Activated CD4-positive, alpha-beta T cell treated with anti-CD3 and anti-CD28 coated beads for 4 hours (primary cell): ENCODE measurements around the gene AFF3.
"Not testable (repeated sequence)": the region's sequence is repeated elsewhere in the genome, so short reads cannot be mapped to it uniquely, and the experiment has no call there.

Experiments used
- DNase-seq, 2 donors: peaks; one replicate each; pipeline ENCODE4 v3.0.0-alpha.2; 2020

Gene AFF3

GRCh38 chr2:99957332-99958133 lies 184.9 kb downstream of the AFF3 start:
- no peak for DNase-seq

GRCh38 chr2:99956232-99957030 lies 186.0 kb downstream of the AFF3 start:
- DNase-seq = no peak

GRCh38 chr2:99953750-99954149 lies 188.6 kb downstream of the AFF3 start:
- DNase-seq = no peak

GRCh38 chr2:99949963-99950362 lies 192.4 kb downstream of the AFF3 start:
- no peak for DNase-seq

GRCh38 chr2:99949530-99949929 lies 192.9 kb downstream of the AFF3 start:
- DNase-seq = no peak

- no peak for DNase-seq
Observed at GRCh38 chr2:99948010-99948409, 194.4 kb downstream of the AFF3 start.

- not testable (repeated sequence) for DNase-seq
Observed at GRCh38 chr2:99947366-99947765, 195.0 kb downstream of the AFF3 start.

GRCh38 chr2:99944019-99944418 lies 198.4 kb downstream of the AFF3 start:
- DNase-seq = no peak

GRCh38 chr2:99942561-99943347 lies 199.6 kb downstream of the AFF3 start:
- no peak for DNase-seq

- DNase-seq = no peak
Observed at GRCh38 chr2:99940963-99941362, 201.4 kb downstream of the AFF3 start.

- DNase-seq = no peak
Observed at GRCh38 chr2:99939135-99939534, 203.3 kb downstream of the AFF3 start.

- no peak for DNase-seq
Observed at GRCh38 chr2:99938250-99938649, 204.1 kb downstream of the AFF3 start.

GRCh38 chr2:99936065-99936464 lies 206.3 kb downstream of the AFF3 start:
- DNase-seq = no peak

GRCh38 chr2:99935662-99936061 lies 206.7 kb downstream of the AFF3 start:
- DNase-seq = no peak

GRCh38 chr2:99933894-99934650 lies 208.3 kb downstream of the AFF3 start:
- no peak for DNase-seq

GRCh38 chr2:99933491-99933890 lies 208.9 kb downstream of the AFF3 start:
- not testable (repeated sequence) for DNase-seq

- no peak for DNase-seq
Observed at GRCh38 chr2:99928470-99929053, 213.8 kb downstream of the AFF3 start.

GRCh38 chr2:99927690-99928207 lies 214.6 kb downstream of the AFF3 start:
- not testable (repeated sequence) for DNase-seq

- DNase-seq = no peak
Observed at GRCh38 chr2:99926986-99927385, 215.4 kb downstream of the AFF3 start.

- no peak for DNase-seq
Observed at GRCh38 chr2:99925960-99926359, 216.4 kb downstream of the AFF3 start.

- no peak for DNase-seq
Observed at GRCh38 chr2:99922664-99923063, 219.7 kb downstream of the AFF3 start.

GRCh38 chr2:99921903-99922302 lies 220.5 kb downstream of the AFF3 start:
- no peak for DNase-seq
